GM21360 (cell line): ENCODE measurements around the gene ZNF320.
"Not testable (repeated sequence)": the region's sequence is repeated elsewhere in the genome, so short reads cannot be mapped to it uniquely, and the experiment has no call there.

Experiments
- ATAC-seq: cut with Tn5 transposase; IDR thresholded peaks from one replicate; pipeline ENCODE4 v1.9.1; 2021; ENCODE audit warnings: mild to moderate bottlenecking, moderate library complexity; ENCODE audit not compliant: unreplicated experiment

Gene ZNF320

DNA sequence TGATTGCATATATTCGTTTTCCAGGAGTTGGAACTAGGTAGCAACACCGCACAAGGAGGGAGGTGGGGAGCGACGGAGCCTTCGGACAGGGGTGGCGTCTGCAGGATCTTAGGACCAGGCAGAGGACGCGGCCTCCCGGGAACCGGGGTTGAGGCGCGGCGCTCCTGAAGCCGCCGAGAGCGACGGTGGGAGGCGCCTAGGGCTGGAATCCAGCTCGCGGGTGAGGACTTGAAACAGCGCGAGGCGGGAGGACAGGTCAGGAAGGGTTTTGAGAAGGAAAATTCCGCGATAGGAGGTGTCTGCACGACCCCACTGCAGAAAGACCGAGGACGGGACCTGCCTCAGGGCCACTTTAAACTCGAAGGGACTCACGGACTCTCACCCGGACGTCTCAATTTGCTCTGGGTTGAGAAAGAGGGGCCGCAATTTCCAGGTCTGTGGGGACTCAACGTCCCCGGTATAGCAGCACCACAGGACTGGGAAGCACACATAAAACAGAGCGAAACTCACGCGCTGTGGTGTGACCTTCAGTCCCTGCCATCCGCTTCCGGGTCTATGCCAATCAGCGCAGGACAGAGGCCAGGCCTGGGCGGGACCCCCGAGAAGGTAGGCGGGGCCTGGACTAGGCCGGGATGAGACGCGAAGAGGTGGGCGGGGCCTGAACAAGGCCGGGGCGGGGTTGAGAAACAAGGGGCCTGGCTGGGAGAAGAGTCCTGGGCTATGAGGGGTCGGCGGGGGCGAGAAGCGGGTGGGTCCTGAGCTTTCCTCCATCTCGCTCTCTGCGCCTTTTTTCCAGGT is at the start of gene ZNF320:
ZNF320 (minus strand) TSS at position 498 of the 798 bp plus-strand sequence. CDS start 7,380 bp downstream, outside the sequence.
- peak; percentile 97 for ATAC-seq

- no peak for ATAC-seq
These were observed 49.2 kb upstream of the ZNF320 start for GRCh38 chr19:52946322-52947310.

GRCh38 chr19:52945652-52946321 is 48.4 kb upstream of the ZNF320 start:
- no peak for ATAC-seq

DNA sequence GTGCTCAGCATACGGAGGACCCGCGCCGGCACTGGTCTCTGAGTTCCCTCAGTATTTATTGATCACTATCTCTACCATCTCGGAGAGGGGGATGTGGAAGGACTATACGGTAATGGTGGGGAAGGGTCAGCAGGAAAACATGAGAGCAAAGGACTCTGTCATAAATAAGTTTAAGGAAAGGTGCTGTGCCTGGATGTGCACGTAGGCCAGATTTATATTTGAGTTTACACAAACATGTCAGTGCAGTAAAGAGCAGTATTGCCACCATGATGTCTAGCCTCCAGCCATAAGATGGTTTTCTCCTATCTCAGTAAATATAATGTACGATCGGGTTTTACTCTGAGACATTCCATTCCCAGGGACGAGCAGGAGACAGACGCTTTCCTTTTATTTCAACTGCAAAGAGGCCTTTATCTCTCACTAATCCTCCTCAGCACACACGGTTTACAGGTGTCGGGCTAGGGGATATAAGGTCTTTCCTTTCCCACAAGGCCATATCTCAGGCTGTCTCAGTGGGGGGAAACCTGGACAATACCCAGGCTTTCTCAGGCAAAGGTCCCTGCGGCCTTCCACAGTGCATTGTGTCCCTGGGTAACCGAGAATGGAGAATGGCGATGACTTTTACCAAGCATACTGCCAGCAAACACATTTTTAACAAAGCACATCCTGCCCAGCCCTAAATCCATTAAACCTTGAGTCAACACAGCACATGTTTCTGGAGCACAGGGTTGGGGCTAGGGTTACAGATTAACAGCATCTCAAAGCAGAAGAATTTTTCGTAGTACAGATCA is 47.5 kb upstream of the ZNF320 start:
- ATAC-seq = not testable (repeated sequence)

GRCh38 chr19:52943884-52944643 is 46.6 kb upstream of the ZNF320 start:
- ATAC-seq = no peak

GRCh38 chr19:52943134-52943883 is 45.9 kb upstream of the ZNF320 start:
- ATAC-seq = no peak

GRCh38 chr19:52942386-52943133 is 45.1 kb upstream of the ZNF320 start:
- peak; percentile 91 for ATAC-seq

DNA sequence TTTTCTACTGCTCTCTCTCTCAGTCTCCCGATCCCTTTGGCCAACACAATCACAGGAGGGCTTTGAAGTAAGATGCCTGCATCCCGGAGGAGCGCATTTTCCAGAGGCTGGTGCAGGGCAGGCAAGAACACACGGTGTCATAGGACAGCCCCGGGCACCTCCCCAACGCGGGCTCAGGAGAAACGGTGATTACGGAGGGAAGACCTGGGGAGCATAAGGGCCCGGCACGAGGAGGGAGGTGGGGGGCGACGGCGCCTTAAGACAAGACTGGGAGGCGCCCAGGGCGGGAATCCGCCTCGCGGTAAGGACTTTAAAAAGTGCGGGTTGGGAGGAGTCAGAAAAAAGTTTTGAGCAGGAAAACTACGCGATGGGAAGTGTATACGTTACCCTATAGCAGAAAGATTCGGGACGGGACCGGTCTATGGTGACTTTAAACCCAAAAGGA is 44.5 kb upstream of the ZNF320 start:
- peak; percentile 15 for ATAC-seq

GRCh38 chr19:52941523-52941922 is 44.1 kb upstream of the ZNF320 start:
- not testable (repeated sequence) for ATAC-seq

DNA sequence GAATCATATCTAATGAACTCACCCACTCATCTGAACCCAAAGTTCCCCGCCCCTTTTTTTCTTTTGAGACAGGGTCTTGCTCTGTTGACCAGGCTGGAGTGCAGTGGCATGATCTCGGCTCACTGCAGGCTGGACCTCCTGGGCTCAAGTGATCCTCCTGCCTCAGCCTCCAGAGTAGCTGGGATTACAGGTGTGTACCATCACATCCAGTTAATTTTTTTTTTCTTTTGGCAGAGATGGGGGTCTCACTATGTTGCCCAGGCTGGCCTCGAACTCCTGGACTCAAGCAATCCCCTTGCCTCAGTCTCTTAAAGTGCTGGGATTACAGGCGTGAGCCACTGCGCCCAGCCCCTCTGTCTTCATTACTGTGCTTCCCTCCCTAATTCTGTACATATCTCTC is 43.5 kb upstream of the ZNF320 start:
- not testable (repeated sequence) for ATAC-seq

GRCh38 chr19:52938761-52939160 is 41.3 kb upstream of the ZNF320 start:
- ATAC-seq = no peak

DNA sequence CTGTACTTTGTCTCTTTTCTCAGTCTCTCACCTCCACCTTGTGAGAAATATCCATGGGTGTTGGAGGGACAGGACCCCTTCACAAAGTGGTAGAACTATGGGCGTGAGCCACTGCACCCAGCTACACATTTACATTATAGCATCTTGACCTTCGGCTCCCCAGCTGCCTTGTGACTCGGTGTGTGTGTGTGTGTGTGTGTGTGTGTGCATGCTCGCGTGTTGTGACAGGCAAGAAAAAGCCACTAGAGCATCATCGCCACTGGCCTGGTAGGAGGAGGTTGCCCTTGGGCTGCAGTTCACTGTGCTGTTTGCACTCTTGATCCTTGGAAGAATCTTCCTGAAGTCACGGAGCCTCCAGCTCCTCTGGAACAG is 39.5 kb upstream of the ZNF320 start:
- no peak for ATAC-seq

DNA sequence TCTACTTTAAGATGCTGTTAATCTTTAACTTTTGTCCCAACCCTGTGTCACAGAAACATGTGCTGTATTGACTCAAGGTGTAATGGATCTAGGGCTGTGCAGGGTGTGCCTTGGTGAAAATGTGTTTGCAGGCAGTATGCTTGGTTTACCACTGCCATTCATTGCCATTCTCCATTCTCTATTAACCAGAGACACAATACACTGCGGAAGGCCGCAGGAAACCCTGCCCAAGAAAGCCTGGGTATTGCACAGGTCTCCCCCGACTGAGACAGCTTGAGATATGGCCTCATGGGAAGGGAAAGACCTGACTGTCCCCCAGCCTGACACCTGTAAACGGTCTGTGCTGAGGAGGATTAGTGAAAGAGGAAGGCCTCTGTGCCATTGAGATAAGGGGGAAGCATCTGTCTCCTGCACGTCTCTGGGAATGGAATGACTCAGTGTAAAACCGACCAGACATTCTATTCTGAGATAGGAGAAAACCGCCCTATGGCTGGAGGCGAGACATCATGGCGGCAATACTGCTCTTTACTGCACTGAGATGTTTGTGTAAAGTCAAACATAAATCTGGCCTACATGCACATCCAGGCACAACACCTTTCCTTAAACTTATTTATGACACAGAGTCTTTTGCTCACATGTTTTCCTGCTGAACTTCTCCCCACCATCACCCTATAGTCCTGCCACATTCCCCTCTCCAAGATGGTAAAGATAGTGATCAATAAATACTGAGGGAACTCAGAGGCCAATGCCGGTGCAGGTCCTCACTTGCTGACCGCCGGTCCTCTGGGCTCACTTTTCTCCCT is 38.9 kb upstream of the ZNF320 start:
- no peak for ATAC-seq

DNA sequence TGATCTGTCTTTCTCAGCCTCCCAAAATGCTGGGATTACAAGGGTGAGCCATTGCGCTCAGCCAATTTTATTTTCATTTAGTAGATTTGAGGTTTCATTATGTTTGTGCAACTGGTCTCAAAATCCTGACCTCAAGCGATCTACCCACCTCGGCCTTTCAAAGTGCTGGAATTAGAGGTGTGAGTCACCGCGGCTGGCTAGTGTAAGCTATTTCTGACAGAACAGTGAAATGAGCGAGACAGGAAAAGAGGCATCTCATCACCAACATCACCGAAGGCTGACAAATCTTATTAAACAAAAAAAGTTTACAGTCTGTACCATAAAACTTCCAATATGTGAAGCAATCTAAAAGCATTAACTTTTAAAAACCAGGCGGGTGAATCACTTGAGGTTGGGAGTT is 38.0 kb upstream of the ZNF320 start:
- no peak for ATAC-seq

DNA sequence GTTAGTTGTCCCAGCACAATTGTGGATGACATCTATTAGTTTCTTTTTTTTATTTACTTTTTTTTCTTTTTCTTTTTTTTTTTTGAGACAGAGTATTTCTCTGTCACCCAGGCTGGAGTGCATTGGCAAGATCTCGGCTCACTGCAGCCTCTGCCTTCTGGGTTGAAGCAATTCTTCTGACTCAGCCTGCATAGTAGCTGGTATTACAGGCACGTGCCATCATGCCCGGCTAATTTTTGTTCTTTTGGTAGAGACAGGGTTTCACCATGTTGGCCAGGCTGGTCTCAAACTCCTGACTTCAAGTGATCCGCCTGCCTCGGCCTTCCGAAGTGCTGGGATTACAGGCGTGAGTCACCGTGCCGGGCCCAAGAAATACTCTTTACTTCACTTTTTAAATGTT is 27.2 kb upstream of the ZNF320 start:
- ATAC-seq = not testable (repeated sequence)

DNA sequence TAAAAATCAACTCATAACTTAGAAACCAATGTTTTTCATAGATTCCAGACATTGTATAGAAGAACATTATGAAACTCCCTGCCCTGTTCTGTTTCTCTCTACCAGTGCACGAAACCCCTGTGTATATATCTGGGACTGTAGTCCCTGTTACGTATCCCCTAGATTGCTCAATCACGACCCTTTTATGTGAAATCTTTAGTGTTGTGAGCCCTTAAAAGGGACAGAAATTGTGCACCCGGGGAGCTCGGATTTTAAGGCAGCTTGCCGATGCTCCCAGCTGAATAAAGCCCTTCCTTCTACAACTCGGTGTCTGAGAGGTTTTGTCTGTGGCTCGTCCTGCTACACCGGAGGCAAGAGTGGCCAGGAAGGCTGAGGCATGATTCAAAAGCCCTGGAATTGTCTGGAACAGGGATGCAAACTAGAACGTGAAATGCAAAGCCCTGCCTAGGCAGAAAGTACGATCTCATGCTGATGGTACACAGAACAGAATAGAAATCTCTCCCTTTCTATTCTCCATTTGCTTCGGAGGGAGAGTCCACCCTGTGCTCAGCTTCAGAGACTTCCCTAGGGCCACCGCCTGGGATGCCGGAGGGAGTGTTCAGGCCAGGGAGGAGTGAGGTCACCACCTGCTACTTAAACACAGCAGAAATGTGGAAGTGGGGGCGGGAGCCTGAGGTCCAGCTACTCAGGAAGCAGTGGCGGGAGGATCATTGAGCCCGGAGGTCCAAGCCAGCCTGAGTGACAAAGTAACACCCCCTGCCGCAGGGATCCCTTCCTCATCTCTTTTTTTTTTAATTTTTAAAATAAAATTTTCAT is 26.6 kb upstream of the ZNF320 start:
- no peak for ATAC-seq
